ENCODE measurements around the gene SPAAR.

- TF ChIP-seq POLR2AphosphoS5 (IDR thresholded peaks at IDR 0.05; ENCODE audit: insufficient read depth in 1 of 2, low read depth in 1 of 2) = no peak
- TF ChIP-seq CTCF (IDR thresholded peaks at IDR 0.05) = peak; percentile 37 to 83 (median 82)
- no peak for TF ChIP-seq POLR2A (IDR thresholded peaks at IDR 0.05)
These were observed 6.2 kb upstream of the SPAAR start for GRCh38 chr9:35903049-35903448.
